Measurements from ENCODE around the gene UNC5CL. TPM values are rescaled to one million over a fixed set of nuclear protein-coding genes. Genes with fewer than 3 reads are reported as not detected.
A peak's percentile ranks its signal among the peaks of the same experiment; 100 is the strongest.

The UNC5CL gene
- total and polyA plus RNA-seq, 9 of the 15 experiments (the other 6 are each of a cell fraction or from before 2014, with no cell fraction given): 0.07 to 1.8 (median 0.62) TPM; not detected in 1

- no peak for TF ChIP-seq ZNF280A (IDR thresholded peaks at IDR 0.05; ENCODE audit: low read depth, partially characterized antibody)
- peak; percentile 98 for TF ChIP-seq POLR2A (conservative IDR thresholded peaks at IDR 0.05)
- TF ChIP-seq GTF2B (IDR thresholded peaks at IDR 0.05; ENCODE audit: extremely low read depth, insufficient read length): no peak
- no peak for TF ChIP-seq CBX5 (IDR thresholded peaks at IDR 0.05; ENCODE audit: borderline replicate concordance, low read depth)
- TF ChIP-seq NR4A1 (CRISPR knock-in tag; IDR thresholded peaks at IDR 0.05): no peak
- TF ChIP-seq NR4A1 (tag; IDR thresholded peaks at IDR 0.05): 0 out of 2 replicates have a peak, but pooled peaks have one; percentile 16
- TF ChIP-seq E2F3 (CRISPR knock-in tag; IDR thresholded peaks at IDR 0.05): no peak
- no peak for TF ChIP-seq IRF1 (CRISPR knock-in tag; IDR thresholded peaks at IDR 0.05; ENCODE audit: borderline replicate concordance)
- TF ChIP-seq HDAC8 (tag; IDR thresholded peaks at IDR 0.05): no peak
- peak; percentile 40 to 69; a peak in 3 of 4 replicates for TF ChIP-seq MNT (conservative IDR thresholded peaks at IDR 0.05)
- no peak for TF ChIP-seq MITF (IDR thresholded peaks at IDR 0.05)
- TF ChIP-seq ATF3 (IDR thresholded peaks at IDR 0.05): no peak
- TF ChIP-seq ATF3 (CRISPR knock-in tag; conservative IDR thresholded peaks at IDR 0.05): no peak
- TF ChIP-seq ELF2 (CRISPR knock-in tag; IDR thresholded peaks at IDR 0.05): no peak; the same call in 1 of the 2 replicates
- TF ChIP-seq MCM3 (IDR thresholded peaks at IDR 0.05): no peak
- no peak for TF ChIP-seq SMARCB1 (IDR thresholded peaks at IDR 0.05; ENCODE audit: insufficient read length, low read depth)
- no peak for TF ChIP-seq ZBTB8A (IDR thresholded peaks at IDR 0.05; ENCODE audit: partially characterized antibody)
- TF ChIP-seq MTA1 (IDR thresholded peaks at IDR 0.05; ENCODE audit: borderline replicate concordance): no peak
- TF ChIP-seq ZNF354B (CRISPR knock-in tag; IDR thresholded peaks at IDR 0.05): no peak
- TF ChIP-seq KAT8 (IDR thresholded peaks at IDR 0.05; ENCODE audit: low read depth): no peak
Measured at GRCh38 chr6:41073203-41073967, 34.4 kb upstream of the UNC5CL start (continued).

Measured in K562 (cell line).